Heart left ventricle (tissue), 16 donors: ENCODE results near the gene ISLR. TPM values are rescaled to one million over a fixed set of nuclear protein-coding genes. Genes with fewer than 3 reads are reported as not detected.

ENCODE experiments used
- ATAC-seq, 4 donors: fragments of 200-7000 bp; cut with Tn5 transposase; one replicate each; pipeline ENCODE4 v1.9.1; 2020 to 2022; ENCODE audit warnings: moderate library complexity in 4 of 4, mild to moderate bottlenecking in 3 of 4, moderate number of reproducible peaks in 1 of 4
- DNase-seq, 5 donors: peaks; one replicate each; pipeline ENCODE4 v3.0.0-alpha.2; 2020
- H3K27ac ChIP-seq, 12 donors: fragments of 200-600 bp; sonication (generic) in 4 of 12; one replicate each; pipeline versions ENCODE4 v1.5.0 to v1.8.0; 2016 to 2022; ENCODE audit warnings: mild to moderate bottlenecking in 2 of 12
- H3K27me3 ChIP-seq, 9 donors: fragments of 200-600 bp; sonication (generic) in 2 of 9; one replicate each; pipeline versions ENCODE4 v1.5.1 to v1.8.0; 2016 to 2022; ENCODE audit warnings: mild to moderate bottlenecking in 3 of 9
- H3K36me3 ChIP-seq, 9 donors: fragments of 200-600 bp; sonication (generic) in 2 of 9; one replicate each; pipeline versions ENCODE4 v1.5.0 to v1.8.0; 2018 to 2022; ENCODE audit warnings: mild to moderate bottlenecking in 2 of 9
- H3K4me1 ChIP-seq, 12 donors: fragments of 200-600 bp; sonication (generic) in 4 of 12; one replicate each; pipeline versions ENCODE4 v1.5.0 to v1.8.0; 2016 to 2022; ENCODE audit warnings: mild to moderate bottlenecking in 3 of 12
- H3K4me3 ChIP-seq, 12 donors: fragments of 200-600 bp; sonication (generic) in 4 of 12; one replicate each; pipeline versions ENCODE4 v1.5.0 to v1.8.0; 2017 to 2022; ENCODE audit warnings: mild to moderate bottlenecking in 9 of 12, moderate library complexity in 4 of 12
- H3K9me3 ChIP-seq, 12 donors: fragments of 200-600 bp; sonication (generic) in 4 of 12; one replicate each; pipeline versions ENCODE4 v1.5.0 to v1.8.0; 2016 to 2022; ENCODE audit warnings: mild to moderate bottlenecking in 1 of 12
- POLR2A ChIP-seq, 2 donors: fragments of 450-650 bp; IDR thresholded peaks; one replicate each; pipeline ENCODE4 v1.6.1; 2017; ENCODE audit warnings: antibody characterized with exemption in 2 of 2, mild to moderate bottlenecking in 2 of 2, moderate library complexity in 2 of 2
- WGBS, 4 donors: extraction: QIAGEN DNeasy Blood & Tissue Kit in 2 of 4; methylation state at CpG; one replicate each; pipeline versions ENCODE4 v1.1.5 to v1.1.7; 2013 to 2018; 5-methylcytosine and 5-hydroxymethylcytosine counted together
- intact Hi-C, 10 donors: fragments of 100-400 bp; cut with DNase I; formaldehyde crosslinking; loops; one replicate each; pipeline versions ENCODE4 v1.11.1 to v1.14.2; 2022
- polyA plus RNA-seq, 2 donors: library from polyadenylated mRNA; stranded (reverse); fragments of 200-250 nt; gene quantifications; one replicate each; pipeline ENCODE4 v1.2.3, GENCODE V29; 2013
- total RNA-seq, 9 donors: library from RNA; depleted of rRNA in 2 of 9; stranded (reverse); fragments of >200 nt in 2 of 9; fragmentation: NEBNext Ultra II Directional in 3 of 9; extraction: Animal tissue kit (Norgen Biotek cat#: 25700) in 3 of 9; gene quantifications; one replicate each; pipeline versions ENCODE4 v1.1.0 to v1.2.4, GENCODE V29; 2016 to 2023
- TF ChIP-seq, protein P1 (sequence below), 12 donors: fragments of 200-600 bp; sonication (generic) in 4 of 12; IDR thresholded peaks; one replicate each; pipeline versions ENCODE4 v1.5.0 to v1.8.0; 2018 to 2022; ENCODE audit warnings: antibody characterized with exemption in 12 of 12, mild to moderate bottlenecking in 5 of 12
- donor health status: ischemic (EF 13 %, LVEDD 7.1; RV severe dilation, severe dysfunction).
- donor health status: healthy with polysubstance abuse.
- donor health status: DM: no; HTN: yes; CAD: no.
- donor health status: DM: no; HTN: no; CAD: no.
- donor health status: ischemic (EF 25% LVEDD 6.9; RV normal size, moderate dysfunction).
- donor health status: ischemic (EF 25% LVEDD 5.7; RV mildly dilated, moderate dysfunction).
- donor health status: healthy.
- donor health status: DM: yes; HTN: yes; CAD: no.
- donor health status: ischemic (EF 35%, LVEDD 5.7; RV mildly dilated, moderate dysfunction).
- donor health status: nonischemic (EF 11% LVEDD 7.7; RV severe dilation, severe dysfunction).
- donor health status: DM: yes; HTN: yes; CAD: no.
- donor health status: PGD.
- donor health status: ischemic (EF 29% LVEDD 5.4; RV normal size, mild dysfunction).
- donor health status: nonischemic (EF 23%, LVEDD 6.1; RV moderate dilation, normal function).

ISLR gene
- total and polyA plus RNA-seq, 11 donors, result 5.1 to 32.3 (median 16.6) TPM

DNA sequence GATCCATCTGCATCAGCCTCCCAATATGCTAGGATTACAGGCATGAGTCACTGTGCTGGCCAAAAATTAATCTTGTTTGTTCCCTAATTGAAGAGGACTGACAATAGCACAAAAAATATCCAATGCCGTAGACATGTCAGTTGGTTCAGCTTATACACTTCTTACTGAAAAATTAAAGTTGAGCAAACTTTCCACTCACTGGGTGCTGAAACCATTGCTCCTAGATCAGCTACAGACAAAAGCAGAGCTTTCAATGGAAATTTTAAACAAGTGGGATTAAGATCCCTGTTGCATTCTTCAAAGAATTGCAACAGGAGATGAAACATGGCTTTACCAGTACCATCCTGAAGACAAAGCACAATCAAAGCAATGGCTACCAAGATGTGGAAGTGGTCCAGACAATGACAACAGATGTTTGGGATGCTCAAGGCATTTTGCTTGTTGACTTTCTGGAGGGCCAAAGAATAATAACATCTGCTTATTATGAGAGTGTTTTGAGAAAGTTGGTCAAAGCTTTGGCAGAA is 27.2 kb upstream of the ISLR start:
- no peaks in the 10 kb centered on the region for H3K4me1 ChIP-seq
- intact Hi-C loops, result no loop called here
- H3K36me3 ChIP-seq, result no peaks in the 10 kb centered on the region
- ATAC-seq (no peak), DNase-seq (no peak)
- H3K27ac ChIP-seq, result no peak overlapping the region
- H3K9me3 ChIP-seq, result peaks cover 0 to 15% (median 3%) of the 10 kb centered on the region in 12 donors
- TF ChIP-seq POLR2A (IDR thresholded peaks at IDR 0.05), result no peak
- TF ChIP-seq, protein P1, sequence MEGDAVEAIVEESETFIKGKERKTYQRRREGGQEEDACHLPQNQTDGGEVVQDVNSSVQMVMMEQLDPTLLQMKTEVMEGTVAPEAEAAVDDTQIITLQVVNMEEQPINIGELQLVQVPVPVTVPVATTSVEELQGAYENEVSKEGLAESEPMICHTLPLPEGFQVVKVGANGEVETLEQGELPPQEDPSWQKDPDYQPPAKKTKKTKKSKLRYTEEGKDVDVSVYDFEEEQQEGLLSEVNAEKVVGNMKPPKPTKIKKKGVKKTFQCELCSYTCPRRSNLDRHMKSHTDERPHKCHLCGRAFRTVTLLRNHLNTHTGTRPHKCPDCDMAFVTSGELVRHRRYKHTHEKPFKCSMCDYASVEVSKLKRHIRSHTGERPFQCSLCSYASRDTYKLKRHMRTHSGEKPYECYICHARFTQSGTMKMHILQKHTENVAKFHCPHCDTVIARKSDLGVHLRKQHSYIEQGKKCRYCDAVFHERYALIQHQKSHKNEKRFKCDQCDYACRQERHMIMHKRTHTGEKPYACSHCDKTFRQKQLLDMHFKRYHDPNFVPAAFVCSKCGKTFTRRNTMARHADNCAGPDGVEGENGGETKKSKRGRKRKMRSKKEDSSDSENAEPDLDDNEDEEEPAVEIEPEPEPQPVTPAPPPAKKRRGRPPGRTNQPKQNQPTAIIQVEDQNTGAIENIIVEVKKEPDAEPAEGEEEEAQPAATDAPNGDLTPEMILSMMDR (IDR thresholded peaks at IDR 0.05), result no peak
- peaks cover 0 to 6% (median 0%) of the 10 kb centered on the region in 9 donors for H3K27me3 ChIP-seq
- WGBS, 4 donors, result 94 to 100% (median 97%) methylated on average over 1 of the region's 1 CpG
- H3K4me3 ChIP-seq, result no peak overlapping the region

DNA sequence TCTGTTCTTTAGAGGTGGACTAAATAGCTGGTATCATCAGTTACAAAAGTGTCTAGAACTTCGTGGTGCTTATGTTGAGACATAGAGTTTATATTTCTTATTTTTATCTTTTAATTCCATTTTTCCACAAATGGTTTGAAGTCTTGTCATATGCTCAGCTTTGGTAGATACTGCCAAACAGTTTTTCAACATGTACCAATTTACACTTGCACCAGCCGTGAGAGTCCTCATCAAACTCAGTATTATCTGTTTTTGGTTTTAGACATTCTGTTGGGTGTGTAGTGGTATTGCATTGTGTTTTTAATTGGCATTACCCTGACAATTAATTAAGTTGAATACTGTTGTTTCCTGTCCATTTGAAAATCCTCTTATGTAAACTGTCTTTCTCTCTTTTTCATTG is 26.5 kb upstream of the ISLR start:
- H3K9me3 ChIP-seq, result peaks cover 0 to 15% (median 3%) of the 10 kb centered on the region in 12 donors
- ATAC-seq, result no peak
- WGBS, 4 donors, result 61 to 71% (median 68%) methylated on average over 2 of the region's 2 CpGs
- H3K36me3 ChIP-seq, result no peaks in the 10 kb centered on the region
- H3K4me1 ChIP-seq, result no peaks in the 10 kb centered on the region
- intact Hi-C loops, result no loop called here
- no peak overlapping the region for H3K4me3 ChIP-seq
- no peak for TF ChIP-seq POLR2A (IDR thresholded peaks at IDR 0.05)
- TF ChIP-seq, protein P1 (IDR thresholded peaks at IDR 0.05), result no peak
- peaks cover 0 to 6% (median 0%) of the 10 kb centered on the region in 9 donors for H3K27me3 ChIP-seq
- DNase-seq, result no peak
- no peak overlapping the region for H3K27ac ChIP-seq

DNA sequence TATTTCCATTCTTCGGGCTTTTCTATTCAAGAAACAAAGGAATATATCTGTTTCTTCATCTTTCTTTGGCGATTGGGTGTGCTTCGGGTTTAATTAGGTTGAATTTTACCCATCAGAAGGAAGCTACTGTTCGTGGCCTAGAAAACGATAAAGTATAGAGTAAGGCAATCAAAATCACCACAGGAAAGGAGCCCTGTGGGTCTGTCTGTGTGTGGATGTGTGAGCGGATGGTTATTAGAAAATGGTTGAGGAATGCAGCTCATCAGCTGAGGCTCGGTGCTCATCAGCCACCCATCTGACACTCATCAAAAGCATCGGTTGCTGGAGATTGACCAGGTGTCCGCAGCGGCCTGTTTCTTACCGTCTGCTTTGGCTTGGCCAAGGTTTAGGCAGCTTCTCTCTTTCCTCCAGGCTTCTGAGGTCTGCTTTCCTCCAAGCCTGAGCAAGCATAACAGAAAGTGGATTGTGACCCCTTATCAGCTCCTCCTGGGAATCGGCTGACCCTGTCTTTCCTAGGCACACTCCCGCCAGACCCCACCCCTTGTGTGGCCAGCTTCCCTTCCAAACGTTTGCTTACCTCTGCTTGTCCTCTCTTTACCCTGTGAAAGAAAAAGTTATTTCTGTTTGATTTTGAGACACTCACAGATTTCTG is 17.6 kb upstream of the ISLR start:
- ATAC-seq (no peak), DNase-seq (no peak)

More for the DNA sequence above, 17.6 kb upstream of the ISLR start:
- Histone ChIP-seq H3K36me3 (no peaks in the 10 kb centered on the region), H3K9me3 (no peaks in the 10 kb centered on the region), H3K4me1 (peaks cover 3 to 47% (median 31%) of the 10 kb centered on the region in 12 donors), H3K27me3 (peaks cover 0 to 4% (median 0%) of the 10 kb centered on the region in 9 donors), H3K27ac (peak overlapping the region in 5 of 12 donors; percentile 44 to 72 (median 65)), H3K4me3 (no peak overlapping the region)
- no peak for TF ChIP-seq POLR2A (IDR thresholded peaks at IDR 0.05)
- TF ChIP-seq, protein P1 (IDR thresholded peaks at IDR 0.05), result no peak
- WGBS, 4 donors, result 61 to 66% (median 65%) methylated on average over 14 of the region's 14 CpGs
- intact Hi-C loops, result loop anchor here in 1 of 10 donors (5.0 kb wide), 1 partner anchor 86 kb away; no protein-coding TSS in a partner anchor
